Measurements from ENCODE around the gene LSM12.
"Not testable (repeated sequence)": the region's sequence is repeated elsewhere in the genome, so short reads cannot be mapped to it uniquely, and the experiment has no call there.

LSM12 gene

DNA sequence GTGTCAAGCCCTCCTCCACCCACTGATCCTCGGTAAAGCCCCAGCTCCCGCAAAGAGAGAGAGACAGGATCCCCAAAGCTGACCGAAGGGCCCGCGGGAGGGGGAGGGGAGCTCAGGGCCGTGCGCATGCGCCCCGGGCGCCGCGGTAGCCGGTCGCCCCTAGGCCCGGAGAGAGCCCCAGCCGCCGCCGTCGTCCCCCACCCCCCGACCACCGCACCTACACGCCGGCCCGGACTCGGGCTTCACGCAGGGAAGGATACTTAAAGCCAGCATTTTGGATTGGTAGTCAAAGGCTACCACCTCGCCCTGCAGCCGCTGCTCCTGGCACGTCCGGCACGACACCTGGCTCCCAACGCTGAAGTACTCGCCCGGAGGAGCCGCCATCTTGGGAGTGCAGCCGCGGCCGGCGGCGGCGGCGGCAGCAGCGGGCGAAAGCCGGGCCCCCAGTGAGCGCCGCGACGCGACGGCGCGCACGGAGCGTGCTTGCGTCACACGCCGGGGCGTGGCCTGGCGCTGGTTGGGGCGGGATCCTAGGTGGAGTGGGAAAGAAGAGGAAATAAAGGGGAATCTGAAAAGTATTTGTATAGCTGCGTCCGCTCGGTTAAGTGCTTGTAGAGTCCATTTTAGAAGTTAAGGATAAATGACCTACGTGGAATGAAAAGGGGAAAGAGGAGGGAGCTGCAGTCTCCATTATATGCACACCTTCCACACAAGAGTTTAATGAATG is at the start of gene LSM12:
Gene LSM12, minus strand, starts transcription at position 468 of the 727 bp plus-strand sequence. Its CDS starts 84 bp downstream, at position 384.
- DNase-seq (ENCODE audit: low spot score) = peak; percentile 93

GRCh38 chr17:44115585-44116415 is 49.3 kb upstream of the LSM12 start:
- DNase-seq (ENCODE audit: low spot score) = no peak

DNA sequence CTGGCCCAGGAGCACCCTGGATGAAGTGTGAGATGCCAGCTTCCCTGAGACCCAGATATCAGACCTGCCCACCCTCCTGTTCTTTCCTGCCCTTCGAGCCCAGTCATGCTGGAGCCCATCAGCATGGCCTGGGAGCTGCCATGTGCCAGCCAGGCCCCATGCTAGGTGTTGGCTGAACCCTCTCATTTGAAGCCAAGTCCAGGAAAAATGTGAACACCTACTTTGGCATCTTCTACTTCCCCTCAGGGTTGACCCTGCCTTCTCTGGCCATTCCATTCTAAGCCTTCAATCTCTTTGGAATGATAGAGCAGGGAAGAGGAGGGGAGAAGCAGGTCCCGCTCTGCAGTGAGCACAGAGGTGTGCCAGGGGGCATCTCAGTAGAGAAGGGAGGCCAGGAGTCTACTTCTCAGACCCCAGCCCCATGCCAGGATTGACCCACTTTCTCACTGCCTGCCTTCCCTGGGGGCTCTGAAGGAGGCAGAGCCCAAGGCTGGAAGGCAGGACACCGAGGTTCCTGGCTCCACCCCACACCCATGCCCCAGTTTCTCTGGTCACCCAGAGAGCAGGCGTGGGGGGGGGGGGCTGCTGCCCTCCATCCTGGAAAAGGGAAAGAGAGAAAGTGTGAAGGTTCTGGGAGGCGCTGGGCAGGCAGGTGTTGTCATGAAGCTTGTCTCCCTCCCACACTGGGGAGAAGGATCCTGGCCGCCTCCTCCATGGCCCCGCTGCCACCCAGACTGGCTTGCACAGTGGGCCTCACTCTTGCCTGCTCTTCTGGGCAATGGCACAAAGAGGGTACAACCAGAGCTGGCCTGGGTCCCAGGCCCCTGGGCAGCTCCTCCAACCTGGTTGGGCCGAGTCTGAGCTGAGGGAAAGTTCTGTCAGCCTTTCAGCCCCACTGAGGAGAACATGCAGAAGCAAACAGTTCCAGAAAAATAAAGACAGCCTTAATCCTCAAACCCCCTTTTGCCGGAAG is 47.7 kb upstream of the LSM12 start:
- no peak for DNase-seq (ENCODE audit: low spot score)

GRCh38 chr17:44113382-44113781 is 46.9 kb upstream of the LSM12 start:
- DNase-seq (ENCODE audit: low spot score) = no peak

- DNase-seq (ENCODE audit: low spot score) = no peak
These were observed 46.1 kb upstream of the LSM12 start for GRCh38 chr17:44112284-44113280.

DNA sequence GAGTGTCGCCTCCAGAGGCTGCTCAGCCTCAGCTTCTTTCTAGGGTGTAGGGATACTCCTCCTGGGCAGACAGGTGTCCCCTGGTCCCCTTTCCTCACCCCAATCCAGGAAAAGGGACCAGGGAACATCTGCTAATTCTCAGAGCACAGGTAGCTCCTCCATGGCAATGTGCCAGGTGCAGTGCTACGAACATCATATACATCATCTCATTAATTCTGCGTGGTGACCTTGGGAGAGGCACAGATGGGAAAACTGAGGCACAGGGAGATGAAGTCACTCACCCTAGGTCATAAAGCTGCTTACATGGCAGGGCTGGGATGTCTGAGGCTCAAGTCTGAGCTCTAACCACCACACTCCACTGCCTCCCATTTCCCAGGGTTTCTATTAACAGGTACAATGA is 45.3 kb upstream of the LSM12 start:
- DNase-seq (ENCODE audit: low spot score) = no peak

GRCh38 chr17:44110823-44111633 is 44.6 kb upstream of the LSM12 start:
- DNase-seq (ENCODE audit: low spot score) = peak; percentile 54

DNA sequence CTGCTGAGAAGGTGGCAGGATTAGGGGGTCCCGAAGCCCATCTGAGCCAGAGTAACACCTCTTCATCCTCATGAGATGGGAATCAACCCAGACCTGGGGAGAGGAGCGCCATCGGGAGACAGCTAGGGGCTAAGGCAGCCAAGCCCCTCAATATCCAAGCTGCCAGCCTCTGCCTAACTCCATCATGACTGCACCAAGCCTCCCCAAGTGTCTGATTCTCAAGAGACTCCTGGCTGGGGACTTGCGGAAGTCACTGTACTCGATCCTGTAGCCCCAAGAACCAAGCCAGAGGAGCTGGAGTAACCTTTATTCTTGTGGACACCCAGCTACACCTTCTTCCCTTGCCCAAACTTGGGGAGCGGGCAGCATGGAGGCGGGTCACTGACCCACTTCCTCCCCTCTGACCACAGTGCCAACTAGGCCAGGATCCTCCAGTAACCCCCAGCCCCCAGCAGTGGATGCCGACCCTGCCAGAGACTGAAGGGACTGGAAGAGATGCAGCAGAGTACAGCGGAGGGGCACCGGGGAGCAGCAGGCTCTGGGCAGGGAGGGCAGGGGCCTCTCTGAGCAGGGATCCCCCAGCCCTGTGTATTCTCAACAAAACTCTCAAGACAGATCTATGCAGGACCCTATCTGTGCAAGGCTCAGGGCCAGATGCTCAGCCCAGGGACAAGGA is 43.7 kb upstream of the LSM12 start:
- DNase-seq (ENCODE audit: low spot score) = no peak

DNA sequence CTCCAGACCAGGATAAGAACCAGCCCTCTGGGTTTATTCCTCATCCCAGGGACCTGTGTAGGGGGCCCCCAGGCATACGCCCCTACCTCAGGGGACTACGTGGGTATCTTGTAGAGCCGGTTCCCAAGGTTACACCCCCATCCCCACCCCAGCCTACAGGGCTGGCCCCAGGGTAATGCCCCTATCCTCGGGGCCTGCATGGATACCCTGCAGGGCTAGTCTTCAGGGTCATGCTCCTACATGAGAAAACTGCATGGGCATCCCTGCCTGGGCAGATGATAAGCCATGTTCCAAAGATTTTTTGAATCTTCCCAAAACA is 42.8 kb upstream of the LSM12 start:
- DNase-seq (ENCODE audit: low spot score) = no peak

- no peak for DNase-seq (ENCODE audit: low spot score)
These were observed 42.2 kb upstream of the LSM12 start for GRCh38 chr17:44108440-44109311.

- no peak for DNase-seq (ENCODE audit: low spot score)
These were observed 40.3 kb upstream of the LSM12 start for GRCh38 chr17:44106801-44107200.

GRCh38 chr17:44105941-44106340 is 39.5 kb upstream of the LSM12 start:
- no peak for DNase-seq (ENCODE audit: low spot score)

DNA sequence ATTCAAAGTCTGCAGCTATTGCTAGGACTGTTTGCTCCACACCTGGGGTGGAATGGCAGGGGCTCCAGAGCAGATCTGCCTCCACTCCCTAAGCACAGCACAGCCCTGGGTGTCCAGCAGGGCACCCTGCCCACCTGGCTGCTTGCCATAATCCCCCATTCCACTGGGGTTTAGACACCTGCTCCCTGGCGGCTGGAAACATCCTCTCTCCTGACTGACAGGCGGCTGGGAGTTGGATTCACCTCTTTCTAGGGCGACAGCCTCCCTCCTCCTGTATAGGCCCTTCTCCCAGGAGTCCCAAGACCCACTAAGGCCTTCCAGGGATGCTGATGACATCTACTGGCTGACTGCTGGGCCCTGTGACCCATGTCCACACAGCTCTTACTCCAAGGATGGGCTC is 39.0 kb upstream of the LSM12 start:
- no peak for DNase-seq (ENCODE audit: low spot score)

- DNase-seq (ENCODE audit: low spot score) = no peak
These were observed 36.6 kb upstream of the LSM12 start for GRCh38 chr17:44102849-44103622.

DNA sequence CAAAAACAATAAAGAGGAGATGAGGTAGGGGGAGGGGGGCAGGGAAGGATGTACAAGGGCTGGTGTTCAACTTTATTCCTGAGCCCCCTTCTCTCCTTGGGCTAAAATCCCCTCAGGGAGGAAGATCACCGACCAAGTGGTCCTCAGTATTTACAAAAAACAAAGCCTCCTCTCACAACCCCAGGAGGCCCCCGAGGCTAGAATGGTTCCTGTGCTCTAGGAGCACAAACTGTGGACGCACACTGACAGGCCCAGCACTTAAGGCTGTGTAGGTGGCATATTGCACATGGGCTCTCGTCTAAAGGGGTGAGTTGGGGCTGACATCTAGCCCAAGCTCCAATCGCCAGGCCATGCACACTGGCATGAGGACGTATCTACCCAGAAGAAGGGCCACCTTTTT is 35.4 kb upstream of the LSM12 start:
- DNase-seq (ENCODE audit: low spot score) = not testable (repeated sequence)

GRCh38 chr17:44097110-44097958 is 30.9 kb upstream of the LSM12 start:
- DNase-seq (ENCODE audit: low spot score) = no peak
